ENCODE data around the gene PDE3B. TPM values are rescaled to one million over a fixed set of nuclear protein-coding genes. Genes with fewer than 3 reads are reported as not detected.

Gene PDE3B
- total and polyA plus RNA-seq, 9 donors: 1.2 to 2.9 (median 2.2) TPM

- Histone ChIP-seq H3K4me1 (ENCODE audit: control insufficient read depth, insufficient read depth, low read length) (no peaks in the 10 kb centered on the region), H3K27me3 (ENCODE audit: control insufficient read depth, insufficient read depth, low read length) (no peaks in the 10 kb centered on the region), H3K4me3 (ENCODE audit: low read length) (no peak overlapping the region), H3K9me3 (replicated peaks; ENCODE audit: control insufficient read depth, low read depth, low read length) (peaks cover 7% of the 10 kb centered on the region), H3K36me3 (ENCODE audit: control insufficient read depth, insufficient read depth, low read length) (no peaks in the 10 kb centered on the region), H3K27ac (ENCODE audit: low read length) (no peak overlapping the region)
- WGBS (ENCODE audit: insufficient coverage): no CpG with 5 or more reads among the region's 2 CpGs
- no peak for DNase-seq
Observed at GRCh38 chr11:14826600-14826999, 183.0 kb downstream of the PDE3B start.

DNA sequence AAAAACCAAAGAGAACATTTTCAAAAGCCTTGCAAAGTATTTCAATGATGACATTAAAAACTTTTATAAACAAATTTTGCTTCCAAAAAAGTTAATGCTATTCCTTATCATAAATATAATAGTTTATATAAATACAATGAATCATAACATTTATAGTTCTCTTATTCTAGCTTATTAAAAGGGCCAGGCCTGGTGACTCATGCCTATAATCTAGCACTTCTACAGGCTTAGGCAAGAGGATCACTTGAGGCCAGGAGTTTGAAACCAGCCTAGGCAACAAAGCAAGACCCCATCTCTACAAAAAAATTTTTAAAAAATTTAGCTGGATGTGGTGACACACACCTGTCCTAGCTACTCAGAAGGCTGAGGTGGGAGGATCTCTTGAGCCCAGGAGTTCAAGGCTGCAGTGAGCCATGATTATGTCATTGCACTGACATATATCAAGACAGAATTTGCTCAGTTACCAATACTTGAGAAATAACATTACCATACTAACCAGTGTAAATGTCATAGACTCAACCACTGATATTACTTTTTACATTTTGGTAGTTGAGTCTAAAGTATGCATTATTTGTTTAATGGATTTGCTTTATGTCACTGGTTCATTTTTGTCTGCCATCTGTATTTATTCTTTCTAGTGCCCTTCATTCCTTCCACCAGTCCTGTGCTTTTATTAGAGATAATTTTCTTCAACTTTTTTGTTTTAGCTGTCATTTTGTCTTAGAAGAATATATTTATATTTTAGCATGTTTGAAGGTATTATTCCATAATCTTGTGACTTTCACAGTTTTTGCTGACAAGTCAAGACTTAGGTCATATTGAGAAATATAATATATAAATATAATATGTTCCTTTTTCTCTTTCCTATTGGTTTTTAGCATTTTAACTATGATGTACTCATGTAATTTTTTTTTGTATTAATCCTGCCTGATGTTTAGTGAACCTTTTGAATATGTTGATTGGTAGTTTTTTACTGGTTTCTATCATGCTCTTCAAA, 192.2 kb downstream of the PDE3B start:
- no peaks in the 10 kb centered on the region for H3K27me3 ChIP-seq (ENCODE audit: control insufficient read depth, insufficient read depth, low read length)
- no peaks in the 10 kb centered on the region for H3K36me3 ChIP-seq (ENCODE audit: control insufficient read depth, insufficient read depth, low read length)
- H3K4me3 ChIP-seq (ENCODE audit: low read length): no peak overlapping the region
- H3K4me1 ChIP-seq (ENCODE audit: control insufficient read depth, insufficient read depth, low read length): no peaks in the 10 kb centered on the region
- H3K9me3 ChIP-seq (replicated peaks; ENCODE audit: control insufficient read depth, low read depth, low read length): no peaks in the 10 kb centered on the region
- no peak overlapping the region for H3K27ac ChIP-seq (ENCODE audit: low read length)
- no peak for DNase-seq

- Histone ChIP-seq H3K27ac (ENCODE audit: low read length) (no peak overlapping the region), H3K4me1 (ENCODE audit: control insufficient read depth, insufficient read depth, low read length) (no peaks in the 10 kb centered on the region), H3K9me3 (replicated peaks; ENCODE audit: control insufficient read depth, low read depth, low read length) (no peaks in the 10 kb centered on the region), H3K4me3 (ENCODE audit: low read length) (no peak overlapping the region), H3K36me3 (ENCODE audit: control insufficient read depth, insufficient read depth, low read length) (no peaks in the 10 kb centered on the region), H3K27me3 (ENCODE audit: control insufficient read depth, insufficient read depth, low read length) (no peaks in the 10 kb centered on the region)
- WGBS (ENCODE audit: insufficient coverage): no CpG with 5 or more reads among the region's 3 CpGs
- no peak for DNase-seq
Observed at GRCh38 chr11:14842002-14842401, 198.4 kb downstream of the PDE3B start.

- no peaks in the 10 kb centered on the region for H3K36me3 ChIP-seq (ENCODE audit: control insufficient read depth, insufficient read depth, low read length)
Observed at GRCh38 chr11:14852571-14853177, 209.1 kb downstream of the PDE3B start.

GRCh38 chr11:14854057-14854456, 210.5 kb downstream of the PDE3B start:
- no peaks in the 10 kb centered on the region for H3K27me3 ChIP-seq (ENCODE audit: control insufficient read depth, insufficient read depth, low read length)
- no peak for DNase-seq
- no peaks in the 10 kb centered on the region for H3K36me3 ChIP-seq (ENCODE audit: control insufficient read depth, insufficient read depth, low read length)

More at GRCh38 chr11:14852571-14853177, 209.1 kb downstream of the PDE3B start:
- no peaks in the 10 kb centered on the region for H3K27me3 ChIP-seq (ENCODE audit: control insufficient read depth, insufficient read depth, low read length)
- DNase-seq: no peak
- H3K4me1 ChIP-seq (ENCODE audit: control insufficient read depth, insufficient read depth, low read length): no peaks in the 10 kb centered on the region
- no peak overlapping the region for H3K4me3 ChIP-seq (ENCODE audit: low read length)
- no peak overlapping the region for H3K27ac ChIP-seq (ENCODE audit: low read length)
- WGBS (ENCODE audit: insufficient coverage): no CpG with 5 or more reads among the region's 4 CpGs
- H3K9me3 ChIP-seq (replicated peaks; ENCODE audit: control insufficient read depth, low read depth, low read length): no peaks in the 10 kb centered on the region

GRCh38 chr11:14855890-14856289, 212.3 kb downstream of the PDE3B start:
- Histone ChIP-seq H3K27me3 (ENCODE audit: control insufficient read depth, insufficient read depth, low read length) (no peaks in the 10 kb centered on the region), H3K4me3 (ENCODE audit: low read length) (no peak overlapping the region), H3K27ac (ENCODE audit: low read length) (no peak overlapping the region), H3K4me1 (ENCODE audit: control insufficient read depth, insufficient read depth, low read length) (no peaks in the 10 kb centered on the region), H3K9me3 (replicated peaks; ENCODE audit: control insufficient read depth, low read depth, low read length) (no peaks in the 10 kb centered on the region), H3K36me3 (ENCODE audit: control insufficient read depth, insufficient read depth, low read length) (no peaks in the 10 kb centered on the region)
- DNase-seq: no peak
- no CpG with 5 or more reads among the region's 1 CpG for WGBS (ENCODE audit: insufficient coverage)

More at GRCh38 chr11:14854057-14854456, 210.5 kb downstream of the PDE3B start:
- Histone ChIP-seq H3K27ac (ENCODE audit: low read length) (no peak overlapping the region), H3K4me3 (ENCODE audit: low read length) (no peak overlapping the region), H3K9me3 (replicated peaks; ENCODE audit: control insufficient read depth, low read depth, low read length) (no peaks in the 10 kb centered on the region), H3K4me1 (ENCODE audit: control insufficient read depth, insufficient read depth, low read length) (no peaks in the 10 kb centered on the region)

DNA sequence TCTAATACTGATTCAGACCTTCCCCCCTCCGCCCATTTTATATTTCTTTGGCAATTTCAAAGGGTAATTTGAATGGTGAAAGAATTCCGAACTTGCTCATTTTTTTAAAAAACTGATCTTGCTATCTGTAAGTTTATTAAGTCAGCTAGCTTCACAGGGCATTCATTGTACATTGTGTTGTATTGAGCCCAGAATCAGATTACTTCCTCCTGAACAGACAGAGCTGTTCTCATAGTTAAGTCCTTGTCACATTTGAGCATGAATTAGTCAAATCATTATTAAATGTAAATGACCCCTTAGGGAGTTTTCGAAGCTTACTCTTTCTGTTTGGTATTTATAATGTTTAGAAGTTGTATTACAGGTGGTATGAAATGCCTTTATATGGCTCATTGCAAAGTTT, 214.0 kb downstream of the PDE3B start:
- Histone ChIP-seq H3K27me3 (ENCODE audit: control insufficient read depth, insufficient read depth, low read length) (no peaks in the 10 kb centered on the region), H3K36me3 (ENCODE audit: control insufficient read depth, insufficient read depth, low read length) (no peaks in the 10 kb centered on the region), H3K9me3 (replicated peaks; ENCODE audit: control insufficient read depth, low read depth, low read length) (no peaks in the 10 kb centered on the region), H3K27ac (ENCODE audit: low read length) (no peak overlapping the region), H3K4me3 (ENCODE audit: low read length) (no peak overlapping the region), H3K4me1 (ENCODE audit: control insufficient read depth, insufficient read depth, low read length) (no peaks in the 10 kb centered on the region)
- WGBS (ENCODE audit: insufficient coverage): no CpG with 5 or more reads among the region's 3 CpGs
- no peak for DNase-seq

GRCh38 chr11:14858404-14858803, 214.8 kb downstream of the PDE3B start:
- DNase-seq: no peak
- no CpG with 5 or more reads among the region's 1 CpG for WGBS (ENCODE audit: insufficient coverage)

DNA sequence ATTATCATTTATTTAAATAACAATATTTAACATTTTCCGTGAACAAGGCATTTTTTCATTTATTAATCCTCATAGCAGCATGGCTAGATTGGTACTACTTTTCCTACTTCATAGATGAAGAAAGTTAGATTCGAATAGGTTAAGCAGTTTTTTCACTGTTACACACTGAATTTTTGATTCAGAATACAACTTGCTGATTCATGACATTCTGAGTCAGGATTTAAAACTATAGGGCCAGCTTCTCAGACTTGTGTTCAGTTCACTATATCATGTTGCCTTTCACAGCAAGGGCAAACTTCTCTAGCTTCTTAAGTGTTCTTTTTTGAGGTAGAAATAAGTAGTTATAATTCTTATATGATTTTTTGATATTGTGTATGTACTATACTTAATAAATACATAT, 216.9 kb downstream of the PDE3B start:
- no peak overlapping the region for H3K27ac ChIP-seq (ENCODE audit: low read length)
- DNase-seq: no peak
- H3K4me1 ChIP-seq (ENCODE audit: control insufficient read depth, insufficient read depth, low read length): no peaks in the 10 kb centered on the region
- no peaks in the 10 kb centered on the region for H3K27me3 ChIP-seq (ENCODE audit: control insufficient read depth, insufficient read depth, low read length)
- H3K9me3 ChIP-seq (replicated peaks; ENCODE audit: control insufficient read depth, low read depth, low read length): peaks cover 2% of the 10 kb centered on the region
- H3K36me3 ChIP-seq (ENCODE audit: control insufficient read depth, insufficient read depth, low read length): no peaks in the 10 kb centered on the region
- WGBS (ENCODE audit: insufficient coverage): no CpG with 5 or more reads among the region's 2 CpGs
- H3K4me3 ChIP-seq (ENCODE audit: low read length): no peak overlapping the region

More at GRCh38 chr11:14858404-14858803, 214.8 kb downstream of the PDE3B start:
- Histone ChIP-seq H3K27ac (ENCODE audit: low read length) (no peak overlapping the region), H3K4me3 (ENCODE audit: low read length) (no peak overlapping the region), H3K4me1 (ENCODE audit: control insufficient read depth, insufficient read depth, low read length) (no peaks in the 10 kb centered on the region), H3K9me3 (replicated peaks; ENCODE audit: control insufficient read depth, low read depth, low read length) (no peaks in the 10 kb centered on the region), H3K36me3 (ENCODE audit: control insufficient read depth, insufficient read depth, low read length) (no peaks in the 10 kb centered on the region), H3K27me3 (ENCODE audit: control insufficient read depth, insufficient read depth, low read length) (no peaks in the 10 kb centered on the region)

- no peak overlapping the region for H3K4me3 ChIP-seq (ENCODE audit: low read length)
- peaks cover 2% of the 10 kb centered on the region for H3K9me3 ChIP-seq (replicated peaks; ENCODE audit: control insufficient read depth, low read depth, low read length)
- H3K27me3 ChIP-seq (ENCODE audit: control insufficient read depth, insufficient read depth, low read length): no peaks in the 10 kb centered on the region
- WGBS (ENCODE audit: insufficient coverage): 100% methylated on average over 1 of the region's 1 CpG
- H3K27ac ChIP-seq (ENCODE audit: low read length): no peak overlapping the region
- no peaks in the 10 kb centered on the region for H3K4me1 ChIP-seq (ENCODE audit: control insufficient read depth, insufficient read depth, low read length)
- no peaks in the 10 kb centered on the region for H3K36me3 ChIP-seq (ENCODE audit: control insufficient read depth, insufficient read depth, low read length)
- peak; percentile 1 for DNase-seq
Observed at GRCh38 chr11:14861680-14862079, 218.1 kb downstream of the PDE3B start.
